ENCODE results near the gene BICD1.

DNA sequence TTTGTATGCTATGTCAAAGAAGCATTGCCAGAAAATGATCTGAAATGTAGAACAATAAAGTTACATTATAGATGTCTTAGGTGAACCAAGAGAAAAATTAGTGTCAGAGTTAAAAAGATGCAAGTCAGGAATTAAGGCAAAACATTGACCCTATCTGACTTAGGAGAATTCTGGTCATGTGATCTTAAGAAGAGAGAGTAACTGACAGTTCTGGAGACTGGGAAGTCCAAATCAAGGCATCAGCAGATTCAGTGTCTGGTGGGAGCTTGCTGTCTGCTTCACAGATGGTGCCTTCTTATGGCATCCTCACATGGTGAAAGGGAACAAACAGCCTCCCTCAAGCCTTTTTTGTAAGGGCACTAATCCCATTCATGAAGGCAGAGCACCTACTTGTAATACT, 42.8 kb downstream of the BICD1 start:
- TF ChIP-seq RNF2 (IDR thresholded peaks at IDR 0.05; ENCODE audit: borderline replicate concordance, low read depth) (no peak), CEBPB (IDR thresholded peaks at IDR 0.05) (no peak), EP300 (IDR thresholded peaks at IDR 0.05) (no peak), RCOR1 (IDR thresholded peaks at IDR 0.05; ENCODE audit: low read depth, low read length) (no peak), ZSCAN20 (CRISPR knock-in tag; IDR thresholded peaks at IDR 0.05) (no peak), CHD2 (IDR thresholded peaks at IDR 0.05; ENCODE audit: low read length, partially characterized antibody) (no peak), JUN (IDR thresholded peaks at IDR 0.05) (no peak), KDM5A (IDR thresholded peaks at IDR 0.05) (no peak), SMC3 (IDR thresholded peaks at IDR 0.05) (no peak), HOXA7 (CRISPR knock-in tag; IDR thresholded peaks at IDR 0.05) (no peak), RAD21 (conservative IDR thresholded peaks at IDR 0.05 in 1 of 2, IDR thresholded peaks at IDR 0.05 in 1 of 2) (no peak), ZNF302 (CRISPR knock-in tag; IDR thresholded peaks at IDR 0.05) (no peak)
- TF ChIP-seq, protein P1, sequence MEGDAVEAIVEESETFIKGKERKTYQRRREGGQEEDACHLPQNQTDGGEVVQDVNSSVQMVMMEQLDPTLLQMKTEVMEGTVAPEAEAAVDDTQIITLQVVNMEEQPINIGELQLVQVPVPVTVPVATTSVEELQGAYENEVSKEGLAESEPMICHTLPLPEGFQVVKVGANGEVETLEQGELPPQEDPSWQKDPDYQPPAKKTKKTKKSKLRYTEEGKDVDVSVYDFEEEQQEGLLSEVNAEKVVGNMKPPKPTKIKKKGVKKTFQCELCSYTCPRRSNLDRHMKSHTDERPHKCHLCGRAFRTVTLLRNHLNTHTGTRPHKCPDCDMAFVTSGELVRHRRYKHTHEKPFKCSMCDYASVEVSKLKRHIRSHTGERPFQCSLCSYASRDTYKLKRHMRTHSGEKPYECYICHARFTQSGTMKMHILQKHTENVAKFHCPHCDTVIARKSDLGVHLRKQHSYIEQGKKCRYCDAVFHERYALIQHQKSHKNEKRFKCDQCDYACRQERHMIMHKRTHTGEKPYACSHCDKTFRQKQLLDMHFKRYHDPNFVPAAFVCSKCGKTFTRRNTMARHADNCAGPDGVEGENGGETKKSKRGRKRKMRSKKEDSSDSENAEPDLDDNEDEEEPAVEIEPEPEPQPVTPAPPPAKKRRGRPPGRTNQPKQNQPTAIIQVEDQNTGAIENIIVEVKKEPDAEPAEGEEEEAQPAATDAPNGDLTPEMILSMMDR (IDR thresholded peaks at IDR 0.05): no peak
- TF ChIP-seq, protein P2, sequence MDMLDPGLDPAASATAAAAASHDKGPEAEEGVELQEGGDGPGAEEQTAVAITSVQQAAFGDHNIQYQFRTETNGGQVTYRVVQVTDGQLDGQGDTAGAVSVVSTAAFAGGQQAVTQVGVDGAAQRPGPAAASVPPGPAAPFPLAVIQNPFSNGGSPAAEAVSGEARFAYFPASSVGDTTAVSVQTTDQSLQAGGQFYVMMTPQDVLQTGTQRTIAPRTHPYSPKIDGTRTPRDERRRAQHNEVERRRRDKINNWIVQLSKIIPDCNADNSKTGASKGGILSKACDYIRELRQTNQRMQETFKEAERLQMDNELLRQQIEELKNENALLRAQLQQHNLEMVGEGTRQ (IDR thresholded peaks at IDR 0.05): no peak
